Loucy (cell line): Measurements from ENCODE around the gene OR52N1.

Experiments
- H2AFZ ChIP-seq: fragments of 200-600 bp; sonication (generic); 2 replicates; pipeline ENCODE4 v1.6.0; 2016; ENCODE audit warnings: antibody characterized with exemption, mild to moderate bottlenecking, low read length, moderate library complexity
- H3F3A ChIP-seq: fragments of 200-600 bp; 2 replicates; pipeline ENCODE4 v1.6.0; 2016; ENCODE audit warnings: antibody characterized with exemption, low read depth, mild to moderate bottlenecking
- H3K27me3 ChIP-seq: fragments of 200-600 bp; sonication (generic); 2 replicates; pipeline ENCODE4 v1.6.1; 2014; ENCODE audit warnings: low read length, mild to moderate bottlenecking; ENCODE audit not compliant: insufficient read depth, poor library complexity, severe bottlenecking
- H3K36me3 ChIP-seq: fragments of 200-600 bp; sonication (generic); 2 replicates; pipeline ENCODE4 v1.6.1; 2016; ENCODE audit warnings: low read length; ENCODE audit not compliant: insufficient read depth
- H3K4me1 ChIP-seq: fragments of 200-600 bp; sonication (generic); 2 replicates; pipeline ENCODE4 v1.5.1; 2014; ENCODE audit warnings: low read length, mild to moderate bottlenecking; ENCODE audit not compliant: insufficient read depth, poor library complexity, severe bottlenecking
- H3K4me2 ChIP-seq: fragments of 200-600 bp; sonication (generic); 2 replicates; pipeline ENCODE4 v1.6.0; 2014; ENCODE audit warnings: antibody characterized with exemption, low read length, low read depth, mild to moderate bottlenecking; ENCODE audit not compliant: poor library complexity, severe bottlenecking
- H3K4me3 ChIP-seq: fragments of 200-600 bp; sonication (generic); 2 replicates; pipeline ENCODE4 v1.5.1; 2014; ENCODE audit warnings: low read length, mild to moderate bottlenecking, mixed read lengths; ENCODE audit not compliant: poor library complexity, severe bottlenecking
- H3K79me2 ChIP-seq: fragments of 200-600 bp; sonication (generic); 2 replicates; pipeline ENCODE4 v1.6.1; 2014; ENCODE audit warnings: low read length; ENCODE audit not compliant: insufficient read depth
- H3K9ac ChIP-seq: fragments of 200-600 bp; sonication (generic); 2 replicates; pipeline ENCODE4 v1.6.0; 2014; ENCODE audit warnings: mild to moderate bottlenecking, low read depth, low read length, moderate library complexity; ENCODE audit not compliant: poor library complexity, severe bottlenecking
- H3K9me2 ChIP-seq: fragments of 200-600 bp; sonication (generic); replicated peaks from 2 replicates; pipeline ENCODE4 v1.6.1; 2016; ENCODE audit warnings: low read depth, low read length, mixed read lengths
- H3K9me3 ChIP-seq: fragments of 200-600 bp; sonication (generic); 2 replicates; pipeline ENCODE4 v1.6.1; 2014; ENCODE audit warnings: mild to moderate bottlenecking, antibody characterized with exemption, low read length, low read depth; ENCODE audit not compliant: insufficient read depth
- H4K20me1 ChIP-seq: fragments of 200-600 bp; sonication (generic); 2 replicates; pipeline ENCODE4 v1.6.0; 2014; ENCODE audit warnings: antibody characterized with exemption, low read length, mild to moderate bottlenecking; ENCODE audit not compliant: insufficient read depth, poor library complexity, severe bottlenecking
- CTCF ChIP-seq: fragments of 200-600 bp; sonication (generic); conservative IDR thresholded peaks from 2 replicates; pipeline ENCODE4 v1.5.1; 2014; ENCODE audit warnings: mild to moderate bottlenecking, antibody characterized with exemption, low read length
- EZH2phosphoT487 ChIP-seq: fragments of 200-600 bp; IDR thresholded peaks from 2 replicates; pipeline ENCODE4 v1.6.1; 2018; ENCODE audit warnings: antibody characterized with exemption, mild to moderate bottlenecking, moderate library complexity, borderline replicate concordance

Gene OR52N1

GRCh38 chr11:5831196-5831829 lies 40.2 kb upstream of the OR52N1 start:
- no peaks in the 10 kb centered on the region for H3K9me2 ChIP-seq
- H3F3A ChIP-seq = no peaks in the 10 kb centered on the region
- no peaks in the 10 kb centered on the region for H3K4me1 ChIP-seq
- H2AFZ ChIP-seq = no peak overlapping the region
- no peak overlapping the region for H3K9ac ChIP-seq
- no peaks in the 10 kb centered on the region for H3K27me3 ChIP-seq
- no peaks in the 10 kb centered on the region for H4K20me1 ChIP-seq
- TF ChIP-seq EZH2phosphoT487 (no peak), CTCF (no peak)
- H3K79me2 ChIP-seq = no peaks in the 10 kb centered on the region
- no peak overlapping the region for H3K4me2 ChIP-seq
- H3K36me3 ChIP-seq = no peaks in the 10 kb centered on the region
- no peak overlapping the region for H3K4me3 ChIP-seq
- no peaks in the 10 kb centered on the region for H3K9me3 ChIP-seq

GRCh38 chr11:5818245-5818886 lies 27.3 kb upstream of the OR52N1 start:
- H3K36me3 ChIP-seq = no peaks in the 10 kb centered on the region
- peak overlapping the region; percentile 4 for H3K9ac ChIP-seq
- H3K9me3 ChIP-seq = no peaks in the 10 kb centered on the region
- H3K4me2 ChIP-seq = peak overlapping the region; percentile 68
- H3K27me3 ChIP-seq = no peaks in the 10 kb centered on the region
- H3F3A ChIP-seq = no peaks in the 10 kb centered on the region
- peak overlapping the region; percentile 86 for H2AFZ ChIP-seq
- H3K4me1 ChIP-seq = no peaks in the 10 kb centered on the region
- no peak for TF ChIP-seq EZH2phosphoT487
- no peak for TF ChIP-seq CTCF
- H3K4me3 ChIP-seq = peak overlapping the region; percentile 51
- H3K79me2 ChIP-seq = no peaks in the 10 kb centered on the region
- H4K20me1 ChIP-seq = no peaks in the 10 kb centered on the region
- H3K9me2 ChIP-seq = no peaks in the 10 kb centered on the region

GRCh38 chr11:5815534-5815933 lies 24.5 kb upstream of the OR52N1 start:
- Histone ChIP-seq H3K4me2 (no peak overlapping the region), H3K9ac (no peak overlapping the region), H3K27me3 (no peaks in the 10 kb centered on the region), H3K79me2 (no peaks in the 10 kb centered on the region), H3K4me3 (no peak overlapping the region), H3K36me3 (no peaks in the 10 kb centered on the region), H3K9me2 (no peaks in the 10 kb centered on the region), H4K20me1 (no peaks in the 10 kb centered on the region), H3K4me1 (no peaks in the 10 kb centered on the region), H2AFZ (no peak overlapping the region), H3K9me3 (no peaks in the 10 kb centered on the region), H3F3A (no peaks in the 10 kb centered on the region)
- no peak for TF ChIP-seq CTCF
- no peak for TF ChIP-seq EZH2phosphoT487
